Measurements from ENCODE around the gene N4BP3. TPM values are rescaled to one million over a fixed set of nuclear protein-coding genes. Genes with fewer than 3 reads are reported as not detected.

Gene N4BP3
- total and polyA plus RNA-seq, 2 experiments from 2014 or later, result 0.09 to 0.32 TPM

DNA sequence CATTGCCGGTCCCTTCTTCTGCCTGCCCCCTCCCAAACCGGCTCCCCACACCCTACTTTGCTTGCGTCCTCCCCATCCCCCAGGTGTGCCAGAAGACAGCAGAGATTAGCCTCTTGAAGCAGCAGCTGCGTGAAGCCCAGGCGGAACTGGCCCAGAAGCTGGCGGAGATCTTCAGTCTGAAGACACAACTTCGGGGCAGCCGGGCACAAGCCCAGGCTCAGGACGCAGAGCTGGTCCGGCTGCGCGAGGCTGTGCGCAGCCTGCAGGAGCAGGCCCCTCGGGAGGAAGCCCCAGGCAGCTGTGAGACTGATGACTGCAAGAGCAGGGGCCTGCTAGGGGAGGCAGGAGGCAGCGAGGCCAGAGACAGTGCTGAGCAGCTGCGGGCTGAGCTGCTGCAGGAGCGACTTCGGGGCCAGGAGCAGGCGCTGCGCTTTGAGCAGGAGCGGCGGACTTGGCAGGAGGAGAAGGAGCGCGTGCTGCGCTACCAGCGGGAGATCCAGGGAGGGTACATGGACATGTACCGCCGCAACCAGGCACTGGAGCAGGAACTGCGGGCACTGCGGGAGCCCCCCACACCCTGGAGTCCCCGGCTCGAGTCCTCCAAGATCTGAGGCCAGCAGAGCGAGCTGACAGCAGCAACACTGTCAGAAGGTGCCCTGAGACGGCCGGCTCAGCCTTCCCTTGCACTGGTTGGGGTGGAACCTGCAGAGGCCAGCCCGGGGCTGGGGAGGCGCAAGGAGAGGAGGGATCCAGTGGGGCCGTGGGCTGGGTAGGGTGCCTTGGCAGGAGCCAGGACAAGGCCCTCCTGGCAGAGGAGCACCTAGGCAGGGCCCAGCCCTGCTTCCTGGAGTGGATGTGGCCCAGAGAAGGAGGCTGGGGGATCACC, 8.3 kb downstream of the N4BP3 start:
- Histone ChIP-seq H3K27ac (no peak overlapping the region), H3K4me2 (ENCODE audit: unreplicated experiment) (peak overlapping the region; percentile 81), H4K20me1 (ENCODE audit: insufficient read depth) (no peaks in the 10 kb centered on the region), H2AFZ (peak overlapping the region; percentile 74), H3F3A (ENCODE audit: insufficient read depth) (no peaks in the 10 kb centered on the region), H3K27me3 (replicated peaks; ENCODE audit: insufficient read depth) (0 out of 2 replicates have a peak, but pooled peaks cover 3% of the 10 kb centered on the region), H3K9me3 (ENCODE audit: low read depth) (no peaks in the 10 kb centered on the region), H3K4me3 (peak overlapping the region; percentile 52), H3K9ac (peak overlapping the region; percentile 13; the same call in 1 of the 2 replicates), H3K9me2 (ENCODE audit: insufficient read depth) (no peaks in the 10 kb centered on the region), H3K4me1 (ENCODE audit: insufficient read depth) (no peaks in the 10 kb centered on the region), H3K36me3 (ENCODE audit: low read depth) (no peaks in the 10 kb centered on the region), H3K79me2 (ENCODE audit: insufficient read depth) (no peaks in the 10 kb centered on the region)
- in situ Hi-C loops (cut with MboI), result no loop called here
- WGBS, 2 experiments (ENCODE audit: low coverage in 1 of 2, low lambda C conversion rate in 2 of 2, missing lambda C conversion rate in 2 of 2), result 18 to 19% methylated on average over 35 to 36 of the region's 38 CpGs
- peak; percentile 57 for DNase-seq
- TF ChIP-seq EZH2phosphoT487 (IDR thresholded peaks at IDR 0.05; ENCODE audit: insufficient read depth, low read depth) (no peak), EZH2 (IDR thresholded peaks at IDR 0.05; ENCODE audit: insufficient read depth, poor library complexity, severe bottlenecking) (no peak)

DNA sequence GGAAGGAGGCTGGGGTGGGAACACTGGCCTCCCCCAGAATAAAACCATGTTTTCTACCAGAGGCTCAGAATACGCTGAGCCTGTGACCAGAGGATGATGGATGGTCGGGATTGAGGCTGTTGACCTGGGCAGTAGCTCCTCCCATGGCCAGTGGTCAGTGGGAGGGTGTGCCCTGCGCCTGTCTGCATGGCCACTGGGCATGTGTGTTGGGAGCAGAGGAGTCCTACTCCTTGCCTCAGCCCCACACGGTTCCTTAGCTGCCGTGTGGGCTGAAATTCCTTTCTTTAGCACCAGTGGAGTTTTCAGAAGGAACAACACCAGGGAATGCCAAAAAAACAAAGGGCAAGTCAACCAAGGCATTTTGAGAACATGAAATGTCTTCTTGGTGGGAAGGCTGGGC, 9.0 kb downstream of the N4BP3 start:
- DNase-seq, result no peak
- Histone ChIP-seq H3K36me3 (ENCODE audit: low read depth) (no peaks in the 10 kb centered on the region), H2AFZ (no peak overlapping the region), H3K27me3 (replicated peaks; ENCODE audit: insufficient read depth) (0 out of 2 replicates have a peak, but pooled peaks cover 3% of the 10 kb centered on the region), H3K4me1 (ENCODE audit: insufficient read depth) (no peaks in the 10 kb centered on the region), H3K79me2 (ENCODE audit: insufficient read depth) (no peaks in the 10 kb centered on the region), H3K9me3 (ENCODE audit: low read depth) (no peaks in the 10 kb centered on the region), H3K9me2 (ENCODE audit: insufficient read depth) (no peaks in the 10 kb centered on the region), H4K20me1 (ENCODE audit: insufficient read depth) (no peaks in the 10 kb centered on the region), H3K9ac (no peak overlapping the region), H3K27ac (no peak overlapping the region), H3K4me2 (ENCODE audit: unreplicated experiment) (no peak overlapping the region), H3K4me3 (no peak overlapping the region), H3F3A (ENCODE audit: insufficient read depth) (no peaks in the 10 kb centered on the region)
- in situ Hi-C loops (cut with MboI), result no loop called here
- TF ChIP-seq EZH2phosphoT487 (IDR thresholded peaks at IDR 0.05; ENCODE audit: insufficient read depth, low read depth) (no peak), EZH2 (IDR thresholded peaks at IDR 0.05; ENCODE audit: insufficient read depth, poor library complexity, severe bottlenecking) (no peak)
- 81 to 82% methylated on average over 5 of the region's 5 CpGs for WGBS, 2 experiments (ENCODE audit: low coverage in 1 of 2, low lambda C conversion rate in 2 of 2, missing lambda C conversion rate in 2 of 2)

DNA sequence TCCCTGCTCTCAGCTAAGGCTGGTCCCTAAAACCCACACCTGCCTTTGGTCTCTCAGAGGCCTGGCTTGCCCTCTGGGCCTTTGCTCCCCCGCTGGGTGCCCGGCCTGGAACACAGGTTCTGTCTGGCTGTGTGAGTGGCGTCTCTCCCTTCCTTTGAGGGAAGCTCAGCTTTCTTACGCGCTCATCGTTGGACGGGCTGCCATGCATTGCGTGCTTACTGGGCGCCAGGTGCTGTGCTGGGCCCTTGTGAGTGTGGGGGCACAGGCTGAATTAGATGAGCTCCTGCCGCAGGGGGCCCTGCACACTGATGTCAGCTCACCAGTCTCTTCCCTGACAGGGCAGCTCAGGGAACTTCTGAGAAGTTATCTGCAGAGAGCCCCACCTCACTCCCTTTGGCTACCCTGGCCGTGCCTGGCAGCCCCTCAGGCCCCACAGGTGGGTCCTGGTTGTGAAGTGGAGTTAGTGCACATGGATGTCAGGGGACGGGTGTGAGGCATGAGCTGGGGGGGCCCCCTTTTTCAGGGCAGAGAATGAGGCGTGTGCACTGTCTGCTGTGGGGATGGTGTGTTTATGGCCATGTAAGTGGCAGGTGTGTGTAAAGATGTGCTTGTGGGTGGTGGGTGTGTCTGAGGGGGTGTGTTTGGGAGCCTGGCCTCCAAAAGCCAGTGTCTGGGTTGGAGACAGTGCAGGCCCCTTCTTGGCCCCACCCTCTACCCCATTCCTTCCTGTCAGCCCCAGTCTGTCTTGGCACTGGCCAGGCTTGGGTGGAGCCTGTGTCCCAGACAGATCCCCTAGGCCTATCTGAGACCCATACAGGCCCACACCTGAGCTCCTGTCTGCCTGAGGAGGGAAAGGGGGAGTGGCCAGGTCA, 10.0 kb downstream of the N4BP3 start:
- TF ChIP-seq EZH2 (IDR thresholded peaks at IDR 0.05; ENCODE audit: insufficient read depth, poor library complexity, severe bottlenecking) (no peak), EZH2phosphoT487 (IDR thresholded peaks at IDR 0.05; ENCODE audit: insufficient read depth, low read depth) (no peak)

More for the DNA sequence above, 10.0 kb downstream of the N4BP3 start:
- H3K9me3 ChIP-seq (ENCODE audit: low read depth), result no peaks in the 10 kb centered on the region
- no peak overlapping the region for H3K4me2 ChIP-seq (ENCODE audit: unreplicated experiment)
- H3K27ac ChIP-seq, result no peak overlapping the region
- in situ Hi-C loops (cut with MboI), result no loop called here
- DNase-seq, result no peak
- H3K4me3 ChIP-seq, result no peak overlapping the region
- no peak overlapping the region for H3K9ac ChIP-seq
- no peaks in the 10 kb centered on the region for H3K79me2 ChIP-seq (ENCODE audit: insufficient read depth)
- no peaks in the 10 kb centered on the region for H3F3A ChIP-seq (ENCODE audit: insufficient read depth)
- H3K27me3 ChIP-seq (replicated peaks; ENCODE audit: insufficient read depth), result 0 out of 2 replicates have a peak, but pooled peaks cover 3% of the 10 kb centered on the region
- H2AFZ ChIP-seq, result no peak overlapping the region
- H3K9me2 ChIP-seq (ENCODE audit: insufficient read depth), result no peaks in the 10 kb centered on the region
- H3K4me1 ChIP-seq (ENCODE audit: insufficient read depth), result no peaks in the 10 kb centered on the region
- 83 to 88% methylated on average over 12 to 13 of the region's 13 CpGs for WGBS, 2 experiments (ENCODE audit: low coverage in 1 of 2, low lambda C conversion rate in 2 of 2, missing lambda C conversion rate in 2 of 2)
- no peaks in the 10 kb centered on the region for H3K36me3 ChIP-seq (ENCODE audit: low read depth)
- no peaks in the 10 kb centered on the region for H4K20me1 ChIP-seq (ENCODE audit: insufficient read depth)

All from GM23248 (cell line).